A549 treated with AZD2906 at 1 μM for 4 hours (cell line): ENCODE measurements around the gene RNU6-9. TPM values are rescaled to one million over a fixed set of nuclear protein-coding genes. Genes with fewer than 3 reads are reported as not detected.

ENCODE experiments used
- total RNA-seq: library from RNA; stranded (reverse); fragments of 200-300 nt; extraction: Qiagen RNA extraction; gene quantifications from 5 replicates; pipeline ENCODE4 v1.2.3, GENCODE V29; 2022

The RNU6-9 gene
- total RNA-seq, result not detected in 5 replicates

DNA sequence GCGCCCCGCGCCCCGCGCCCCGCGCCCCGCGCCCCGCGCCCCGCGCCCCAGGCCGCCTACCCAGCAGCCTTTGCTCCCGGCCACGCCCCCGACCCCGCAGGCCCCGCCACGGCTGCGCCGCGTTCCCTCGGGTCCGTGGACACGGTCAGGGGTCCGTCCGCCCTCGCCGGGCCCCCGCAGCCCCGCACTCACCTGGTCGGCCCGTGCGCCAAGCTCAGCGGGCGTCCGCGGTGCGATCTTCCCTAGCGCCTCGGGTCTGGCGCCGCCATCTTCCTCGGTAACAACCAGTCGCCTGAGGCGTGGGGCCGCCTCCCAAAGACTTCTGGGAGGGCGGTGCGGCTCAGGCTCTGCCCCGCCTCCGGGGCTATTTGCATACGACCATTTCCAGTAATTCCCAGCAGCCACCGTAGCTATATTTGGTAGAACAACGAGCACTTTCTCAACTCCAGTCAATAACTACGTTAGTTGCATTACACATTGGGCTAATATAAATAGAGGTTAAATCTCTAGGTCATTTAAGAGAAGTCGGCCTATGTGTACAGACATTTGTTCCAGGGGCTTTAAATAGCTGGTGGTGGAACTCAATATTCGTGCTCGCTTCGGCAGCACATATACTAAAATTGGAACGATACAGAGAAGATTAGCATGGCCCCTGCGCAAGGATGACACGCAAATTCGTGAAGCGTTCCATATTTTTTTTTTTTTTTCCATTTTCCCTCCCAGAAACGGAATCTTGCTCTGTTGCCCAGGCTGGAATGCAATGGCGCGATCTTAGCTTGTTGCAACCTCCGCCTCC, at the start of gene RNU6-9, which contains the start of gene MED16:
RNU6-9 (plus strand) TSS at position 591 of the 796 bp plus-strand sequence.
MED16 (minus strand) TSS at position 294 of the 796 bp plus-strand sequence. CDS start 2,056 bp downstream, outside the sequence.

DNA sequence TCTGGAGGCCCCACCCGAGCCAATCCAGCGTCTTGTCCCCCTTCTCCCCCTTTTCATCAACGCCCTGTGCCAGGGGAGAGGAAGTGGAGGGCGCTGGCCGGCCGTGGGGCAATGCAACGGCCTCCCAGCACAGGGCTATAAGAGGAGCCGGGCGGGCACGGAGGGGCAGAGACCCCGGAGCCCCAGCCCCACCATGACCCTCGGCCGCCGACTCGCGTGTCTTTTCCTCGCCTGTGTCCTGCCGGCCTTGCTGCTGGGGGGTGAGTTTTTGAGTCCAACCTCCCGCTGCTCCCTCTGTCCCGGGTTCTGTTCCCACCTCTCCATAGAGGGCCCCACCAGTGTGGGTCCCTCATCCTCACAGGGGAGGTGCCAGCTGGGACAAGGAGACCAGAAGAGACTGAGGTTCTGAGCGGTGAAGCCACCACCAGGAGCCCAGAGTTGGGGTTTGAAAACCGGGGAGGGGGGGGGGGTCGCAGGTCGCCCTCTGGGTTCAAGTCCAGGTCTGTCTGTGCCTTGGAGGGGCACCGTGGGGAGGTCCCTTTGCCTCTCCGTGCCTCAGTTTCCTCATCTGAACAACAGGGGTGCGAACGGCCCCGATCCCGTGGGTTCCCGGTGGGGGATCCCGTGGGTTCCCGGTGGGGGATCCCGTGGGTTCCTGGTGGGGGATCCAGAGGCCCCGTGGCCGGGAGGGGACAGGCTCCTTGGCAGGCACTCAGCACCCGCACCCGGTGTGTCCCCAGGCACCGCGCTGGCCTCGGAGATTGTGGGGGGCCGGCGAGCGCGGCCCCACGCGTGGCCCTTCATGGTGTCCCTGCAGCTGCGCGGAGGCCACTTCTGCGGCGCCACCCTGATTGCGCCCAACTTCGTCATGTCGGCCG, 40.9 kb upstream of the RNU6-9 start, which contains the start of gene ELANE:
ELANE (plus strand) TSS at position 168 of the 878 bp plus-strand sequence; CDS start at position 194, 26 bp downstream.

DNA sequence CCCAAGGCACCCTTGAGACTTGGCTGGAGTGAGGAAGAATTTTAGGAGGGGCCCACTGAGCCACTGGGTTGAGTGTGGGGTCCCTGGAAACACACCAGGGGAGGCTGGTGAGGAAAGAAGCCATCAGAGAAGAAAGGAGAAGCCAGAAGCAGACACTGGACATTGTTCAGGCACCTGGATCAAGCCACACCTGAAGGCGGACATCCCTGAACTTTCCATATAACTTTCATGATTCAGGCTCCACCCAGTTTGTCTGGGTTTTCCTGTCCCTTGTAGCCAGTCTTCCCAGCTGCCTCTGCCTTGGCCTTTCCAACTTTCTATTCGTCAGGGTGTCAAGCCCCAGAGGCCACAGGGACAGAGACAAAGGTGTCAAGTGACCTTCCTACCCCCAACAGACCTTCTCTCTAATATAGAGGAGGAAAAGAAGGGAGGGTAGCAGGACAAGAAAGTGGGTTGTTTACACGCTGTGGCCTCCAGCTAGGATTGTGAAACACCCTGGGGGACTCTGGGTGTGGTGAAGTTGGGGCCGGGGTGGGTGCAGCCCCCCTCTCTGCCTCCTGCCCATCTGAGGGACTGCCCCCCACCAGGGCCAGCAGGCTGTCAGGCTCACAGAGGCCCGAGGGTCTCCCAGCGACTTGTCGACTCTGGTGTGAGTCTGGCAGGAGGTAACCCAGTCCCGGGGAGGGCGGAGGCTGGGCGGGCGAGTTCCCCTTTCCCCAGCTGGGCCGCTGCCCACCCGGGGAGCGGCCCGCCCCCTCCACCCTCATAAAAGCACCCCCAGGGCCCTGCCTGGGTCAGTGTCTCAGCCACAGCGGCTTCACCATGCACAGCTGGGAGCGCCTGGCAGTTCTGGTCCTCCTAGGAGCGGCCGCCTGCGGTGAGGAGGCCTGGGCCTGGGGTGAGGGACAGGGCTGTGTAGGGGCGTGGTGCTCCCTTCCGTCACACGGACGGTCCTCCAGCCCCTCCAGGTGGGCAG, 34.1 kb upstream of the RNU6-9 start, which contains the start of gene CFD:
CFD (plus strand) TSS at position 797 of the 976 bp plus-strand sequence; CDS start at position 823, 26 bp downstream.

DNA sequence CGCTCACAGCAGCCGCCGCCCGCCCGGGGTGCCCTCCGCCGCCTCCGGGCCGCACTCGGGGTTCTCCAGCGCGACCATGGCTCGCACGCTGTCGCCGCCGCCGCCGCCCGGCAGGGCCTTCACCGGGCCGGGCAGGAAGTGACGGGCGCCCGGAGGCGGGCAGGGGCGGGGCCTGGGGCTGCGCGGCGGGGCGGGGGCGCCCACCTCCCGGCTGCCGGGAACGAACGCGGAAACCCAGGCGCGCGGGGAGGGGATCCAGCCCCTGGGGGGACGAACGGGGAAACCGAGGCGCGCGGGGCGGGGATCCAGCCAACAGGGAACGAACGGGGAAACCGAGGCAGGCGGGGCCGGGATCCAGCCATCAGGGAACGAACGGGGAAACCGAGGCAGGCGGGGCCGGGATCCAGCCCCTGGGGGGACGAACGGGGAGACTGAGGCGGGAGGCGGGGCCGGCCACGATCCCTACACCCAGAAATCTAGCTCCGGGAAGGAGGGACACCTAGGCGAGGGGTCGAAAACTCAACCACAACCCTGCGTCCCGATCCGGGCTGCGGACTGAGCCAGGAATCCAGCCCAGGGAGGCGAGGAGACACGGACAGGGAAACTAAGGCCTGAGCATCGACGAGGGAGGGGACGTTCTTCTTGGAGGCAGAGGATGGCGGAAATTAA, 19.9 kb downstream of the RNU6-9 start, which contains the start of gene R3HDM4:
R3HDM4 (minus strand) TSS at position 140 of the 669 bp plus-strand sequence; CDS start at position 78, 62 bp downstream.

DNA sequence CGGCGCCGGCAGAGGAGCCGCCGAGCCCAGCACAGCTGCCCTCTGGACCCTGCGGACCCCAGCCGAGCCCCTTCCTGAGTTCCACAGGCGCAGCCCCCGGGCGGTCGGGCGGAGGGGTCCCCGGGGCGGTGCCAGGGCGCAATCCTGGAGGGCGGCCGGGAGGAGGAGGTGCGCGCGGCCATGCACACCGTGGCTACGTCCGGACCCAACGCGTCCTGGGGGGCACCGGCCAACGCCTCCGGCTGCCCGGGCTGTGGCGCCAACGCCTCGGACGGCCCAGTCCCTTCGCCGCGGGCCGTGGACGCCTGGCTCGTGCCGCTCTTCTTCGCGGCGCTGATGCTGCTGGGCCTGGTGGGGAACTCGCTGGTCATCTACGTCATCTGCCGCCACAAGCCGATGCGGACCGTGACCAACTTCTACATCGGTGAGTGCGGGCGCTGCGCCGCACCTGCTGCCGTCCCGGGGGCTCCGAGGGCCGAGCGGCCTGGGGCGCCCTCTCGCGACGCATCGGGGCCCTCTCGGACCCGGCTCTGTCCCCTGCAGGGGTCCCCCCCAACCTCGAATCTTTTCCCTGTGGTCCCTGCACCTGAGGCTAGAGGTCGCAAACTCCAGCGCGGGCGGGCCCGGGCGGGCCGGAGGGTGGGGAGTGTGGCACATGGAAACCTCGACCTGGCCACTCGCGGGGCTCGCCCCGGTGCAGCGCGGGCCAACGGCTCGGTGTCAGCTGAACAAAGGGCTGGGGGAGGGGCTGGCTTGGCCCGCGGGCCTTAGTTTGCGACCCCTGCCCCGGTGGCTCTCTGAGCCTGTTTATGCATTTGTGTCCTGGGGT, 24.3 kb downstream of the RNU6-9 start, which contains the start of gene KISS1R:
KISS1R (plus strand) TSS at position 11 of the 829 bp plus-strand sequence; CDS start at position 181, 170 bp downstream.

DNA sequence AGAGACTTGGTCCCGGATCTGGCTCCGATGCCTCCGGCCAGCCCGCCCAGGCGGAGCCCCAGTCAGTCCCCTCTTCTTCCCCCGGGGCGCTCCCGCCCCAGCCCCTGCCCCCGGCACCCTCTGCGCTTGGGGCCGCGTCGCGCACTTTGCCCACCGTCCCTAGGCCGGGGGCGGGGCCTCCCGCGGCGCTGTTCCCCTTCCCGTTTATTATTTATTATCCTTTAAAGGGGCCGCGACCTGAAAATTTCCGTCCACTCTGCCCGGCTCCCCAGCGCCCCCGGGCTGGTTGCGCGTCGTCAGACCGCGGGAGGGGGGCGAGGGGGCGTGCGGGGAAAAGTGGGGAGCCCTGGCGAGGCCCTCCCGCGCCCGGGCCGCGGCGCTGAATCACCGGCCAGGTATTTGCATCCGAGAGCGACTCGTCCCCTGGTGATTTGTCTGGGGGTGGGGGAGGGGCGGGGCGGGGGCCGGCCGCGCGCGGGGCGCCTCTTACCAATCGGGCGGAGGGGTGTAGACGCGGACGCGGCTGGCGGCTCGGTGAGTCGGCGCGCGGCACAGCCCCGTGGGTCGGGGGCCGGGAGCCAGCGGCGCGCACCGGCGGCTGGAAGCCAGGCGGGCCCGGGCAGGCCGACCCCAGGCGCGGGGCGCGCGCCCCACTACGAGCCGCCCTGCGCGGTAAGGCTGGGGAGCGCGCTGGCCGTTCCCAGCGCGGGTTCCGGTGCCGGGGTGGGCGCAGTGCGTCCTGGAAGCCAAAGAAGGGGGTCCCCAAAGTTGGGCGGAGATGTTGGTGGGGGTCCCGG, 32.4 kb downstream of the RNU6-9 start, which contains the start of gene ARID3A:
ARID3A (plus strand) TSS at position 510 of the 797 bp plus-strand sequence. CDS start 3,494 bp downstream, outside the sequence.

Other genes starting within 250 kb of the RNU6-9 start
- gene RNF126, start 230.3 kb upstream of the RNU6-9 start, total RNA-seq, result 54.8 to 75.9 TPM (median 73.1 TPM) in 5 replicates
- gene FSTL3, start 217.1 kb upstream of the RNU6-9 start, total RNA-seq, result 217 to 278 TPM (median 258 TPM) in 5 replicates
- gene PRSS57, start 198.0 kb upstream of the RNU6-9 start, total RNA-seq, result 0.17 to 0.18 TPM in 2 of 5 replicates, not detected in the others
- gene PALM, start 184.5 kb upstream of the RNU6-9 start, total RNA-seq, result 11.4 to 15.5 TPM (median 14.4 TPM) in 5 replicates
- 67.9 to 84.4 TPM (median 83.1 TPM) in 5 replicates for gene MISP, start 142.4 kb upstream of the RNU6-9 start, total RNA-seq
- gene PTBP1, start 96.0 kb upstream of the RNU6-9 start, total RNA-seq, result 194 to 234 TPM (median 198 TPM) in 5 replicates
- gene PLPPR3, start 71.5 kb upstream of the RNU6-9 start, total RNA-seq, result 3.1 to 5.0 TPM (median 4.7 TPM) in 5 replicates
- 0.11 to 0.24 TPM (median 0.20 TPM) in 5 replicates for gene AZU1, start 65.6 kb upstream of the RNU6-9 start, total RNA-seq
- gene PRTN3, start 52.5 kb upstream of the RNU6-9 start, total RNA-seq, result 0.15 to 0.60 TPM (median 0.43 TPM) in 5 replicates
- gene ELANE, start 41.2 kb upstream of the RNU6-9 start, total RNA-seq, result 0.14 to 0.23 TPM (median 0.16 TPM) in 5 replicates
- 10.6 to 25.0 TPM (median 22.7 TPM) in 5 replicates for gene CFD, start 33.8 kb upstream of the RNU6-9 start, total RNA-seq
- 14.3 to 26.1 TPM (median 24.5 TPM) in 5 replicates for gene MED16, start 297 bp upstream of the RNU6-9 start, total RNA-seq
- 28.8 to 39.9 TPM (median 38.1 TPM) in 5 replicates for gene R3HDM4, start 19.7 kb downstream of the RNU6-9 start, total RNA-seq
- 0.25 to 0.48 TPM (median 0.41 TPM) in 5 replicates for gene KISS1R, start 23.8 kb downstream of the RNU6-9 start, total RNA-seq
- gene ARID3A, start 32.6 kb downstream of the RNU6-9 start, total RNA-seq, result 3.8 to 6.8 TPM (median 5.1 TPM) in 5 replicates
- 48.2 to 72.0 TPM (median 68.3 TPM) in 5 replicates for gene WDR18, start 90.9 kb downstream of the RNU6-9 start, total RNA-seq
- 2.5 to 3.5 TPM (median 3.2 TPM) in 5 replicates for gene GRIN3B, start 106.9 kb downstream of the RNU6-9 start, total RNA-seq
- 80.7 to 142 TPM (median 126 TPM) in 5 replicates for gene TMEM259, start 127.6 kb downstream of the RNU6-9 start, total RNA-seq
- gene RNU6-2, start 128.0 kb downstream of the RNU6-9 start, total RNA-seq, result not detected in 5 replicates
- gene CNN2, start 133.1 kb downstream of the RNU6-9 start, total RNA-seq, result 77.2 to 98.9 TPM (median 91.0 TPM) in 5 replicates
- 13.3 to 21.7 TPM (median 16.4 TPM) in 5 replicates for gene ABCA7, start 146.6 kb downstream of the RNU6-9 start, total RNA-seq
- 2.8 to 5.5 TPM (median 5.4 TPM) in 5 replicates for gene ARHGAP45, start 173.7 kb downstream of the RNU6-9 start, total RNA-seq
- gene POLR2E, start 201.9 kb downstream of the RNU6-9 start, total RNA-seq, result 193 to 258 TPM (median 237 TPM) in 5 replicates
- 415 to 542 TPM (median 517 TPM) in 5 replicates for gene GPX4, start 210.5 kb downstream of the RNU6-9 start, total RNA-seq